Measurements from ENCODE around the gene HOXD8. TPM values are rescaled to one million over a fixed set of nuclear protein-coding genes. Genes with fewer than 3 reads are reported as not detected.

The HOXD8 gene
- total RNA-seq, 4 donors from 2014 or later = 7.8 to 23.5 (median 13.4) TPM

- no peak for TF ChIP-seq CTCF (IDR thresholded peaks at IDR 0.05)
- no peak for DNase-seq
- H3K36me3 ChIP-seq = peaks cover 0 to 8% (median 0%) of the 10 kb centered on the region in 4 donors
- intact Hi-C loops (cut with DNase I; ENCODE audit: low total_unique reads) (no loop called here), in situ Hi-C loops (cut with MboI; ENCODE audit: low pct_ligation_motif_present in 1 of 4, low pct_unique_long_range_greater_than_20kb in 1 of 4, low sequenced_read_pairs in 3 of 4) (no loop called here)
- H3K4me1 ChIP-seq = peaks cover 4 to 38% (median 21%) of the 10 kb centered on the region in 4 donors
- peak within 1 kb of the TSS in 2 of 4 donors; percentile 55 to 65 for H3K27ac ChIP-seq
- no peaks in the 10 kb centered on the region for H3K9me3 ChIP-seq
- peaks cover 75% of the 10 kb centered on the region for H3K27me3 ChIP-seq
- peak within 1 kb of the TSS in 3 of 4 donors; percentile 17 to 49 (median 32) for H3K4me3 ChIP-seq
- WGBS, 2 donors (ENCODE audit: low coverage in 1 of 2) = 23 to 29% methylated on average over 2 to 41 of the region's 48 CpGs
Observed at GRCh38 chr2:176156807-176157498, 27.4 kb downstream of the HOXD8 start, which contains the start of gene HOXD3. HOXD3 (plus strand) TSS chr2:176157307; CDS start chr2:176169115, 11,808 bp downstream.

- H3K27me3 ChIP-seq = peaks cover 82% of the 10 kb centered on the region
- intact Hi-C loops (cut with DNase I; ENCODE audit: low total_unique reads) = no loop called here
- peak overlapping the region in 3 of 4 donors; percentile 17 to 49 (median 32) for H3K4me3 ChIP-seq
- H3K4me1 ChIP-seq = peaks cover 4 to 38% (median 21%) of the 10 kb centered on the region in 4 donors
- no peak for TF ChIP-seq CTCF (IDR thresholded peaks at IDR 0.05)
- TF ChIP-seq POLR2A (IDR thresholded peaks at IDR 0.05) = no peak
- TF ChIP-seq EP300 (IDR thresholded peaks at IDR 0.05; ENCODE audit: low read depth) = no peak
- TF ChIP-seq POLR2AphosphoS5 (IDR thresholded peaks at IDR 0.05) = no peak
- H3K36me3 ChIP-seq = peaks cover 0 to 7% (median 0%) of the 10 kb centered on the region in 4 donors
- H3K27ac ChIP-seq = peak overlapping the region in 2 of 4 donors; percentile 55 to 65
- DNase-seq = peak; percentile 59
- 29 to 40% methylated on average over 15 to 43 of the region's 43 CpGs for WGBS, 2 donors (ENCODE audit: low coverage in 1 of 2)
- H3K9me3 ChIP-seq = no peaks in the 10 kb centered on the region
- in situ Hi-C loops (cut with MboI; ENCODE audit: low pct_ligation_motif_present in 1 of 4, low pct_unique_long_range_greater_than_20kb in 1 of 4, low sequenced_read_pairs in 3 of 4) = no loop called here
Observed at GRCh38 chr2:176157499-176158185, 28.1 kb downstream of the HOXD8 start.

GRCh38 chr2:176158186-176158591, 28.7 kb downstream of the HOXD8 start:
- intact Hi-C loops (cut with DNase I; ENCODE audit: low total_unique reads) = no loop called here
- DNase-seq = no peak
- Histone ChIP-seq H3K4me1 (peaks cover 4 to 44% (median 24%) of the 10 kb centered on the region in 4 donors), H3K27me3 (peaks cover 88% of the 10 kb centered on the region), H3K9me3 (no peaks in the 10 kb centered on the region), H3K27ac (peak overlapping the region in 2 of 4 donors; percentile 55 to 65), H3K36me3 (peaks cover 0 to 1% (median 0%) of the 10 kb centered on the region in 4 donors), H3K4me3 (peak overlapping the region in 2 of 4 donors; percentile 17 to 49)
- WGBS, 2 donors (ENCODE audit: low coverage in 1 of 2) = 14 to 34% methylated on average over 7 to 22 of the region's 22 CpGs
- in situ Hi-C loops (cut with MboI; ENCODE audit: low pct_ligation_motif_present in 1 of 4, low pct_unique_long_range_greater_than_20kb in 1 of 4, low sequenced_read_pairs in 3 of 4) = no loop called here
- no peak for TF ChIP-seq POLR2A (IDR thresholded peaks at IDR 0.05)
- no peak for TF ChIP-seq EP300 (IDR thresholded peaks at IDR 0.05; ENCODE audit: low read depth)
- TF ChIP-seq CTCF (IDR thresholded peaks at IDR 0.05) = no peak
- TF ChIP-seq POLR2AphosphoS5 (IDR thresholded peaks at IDR 0.05) = no peak

GRCh38 chr2:176158855-176159662, 29.6 kb downstream of the HOXD8 start:
- Histone ChIP-seq H3K36me3 (no peaks in the 10 kb centered on the region), H3K27ac (peak overlapping the region in 2 of 4 donors; percentile 6 to 28), H3K4me3 (no peak overlapping the region), H3K27me3 (peaks cover 96% of the 10 kb centered on the region), H3K4me1 (peaks cover 4 to 48% (median 24%) of the 10 kb centered on the region in 4 donors), H3K9me3 (no peaks in the 10 kb centered on the region)
- peak; percentile 49 for DNase-seq
- no peak for TF ChIP-seq EP300 (IDR thresholded peaks at IDR 0.05; ENCODE audit: low read depth)
- no peak for TF ChIP-seq CTCF (IDR thresholded peaks at IDR 0.05)
- no peak for TF ChIP-seq POLR2AphosphoS5 (IDR thresholded peaks at IDR 0.05)
- TF ChIP-seq POLR2A (IDR thresholded peaks at IDR 0.05) = no peak
- intact Hi-C loops (cut with DNase I; ENCODE audit: low total_unique reads) (no loop called here), in situ Hi-C loops (cut with MboI; ENCODE audit: low pct_ligation_motif_present in 1 of 4, low pct_unique_long_range_greater_than_20kb in 1 of 4, low sequenced_read_pairs in 3 of 4) (no loop called here)
- 43% methylated on average over 39 of the region's 39 CpGs; no CpG with 5 or more reads in 1 of the 2 donors for WGBS, 2 donors (ENCODE audit: low coverage in 1 of 2)
